ENCODE measurements around the gene NAGLU. TPM values are rescaled to one million over a fixed set of nuclear protein-coding genes. Genes with fewer than 3 reads are reported as not detected.

Gene NAGLU
- polyA plus RNA-seq, 2 of the 4 experiments (the other 2 are of a cell fraction): 17.8 to 34.5 TPM

DNA sequence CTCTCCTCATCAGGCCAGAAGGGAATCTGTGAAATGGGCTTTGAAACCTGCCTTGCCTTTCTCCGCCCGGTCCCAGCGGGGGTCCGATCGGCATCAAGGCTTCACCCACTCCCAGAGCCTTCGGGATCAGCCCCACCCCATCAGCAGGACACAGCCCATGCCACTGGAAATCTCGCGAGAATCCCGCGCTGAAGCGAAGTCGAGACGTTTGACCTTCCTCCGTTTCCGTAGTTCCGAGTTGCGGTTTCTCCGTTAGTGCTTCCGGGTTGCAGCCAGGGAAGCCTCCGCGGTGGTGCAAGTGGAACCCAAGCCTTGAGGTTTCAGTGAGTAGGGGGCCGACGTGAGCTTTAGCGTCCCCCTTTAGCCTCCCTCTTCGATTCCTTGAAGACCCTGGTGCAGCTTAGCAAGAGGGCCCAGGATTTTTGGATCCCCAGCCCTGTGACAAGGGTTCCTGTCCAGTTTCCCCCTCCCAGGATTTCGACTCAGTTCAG, 25.9 kb downstream of the NAGLU start, which contains the start of gene COASY:
Gene COASY (plus strand): TSS at position 252 of the 491 bp plus-strand sequence. CDS start 475 bp downstream, outside the sequence.
- POLR2A ChIA-PET: interaction anchor here (1.3 kb wide), 1 partner anchor 14 kb away, joined by 3 read pairs; no protein-coding TSS in a partner anchor
- TF ChIP-seq MAZ (IDR thresholded peaks at IDR 0.05; ENCODE audit: borderline replicate concordance, low read depth, low read length): no peak
- no peak for TF ChIP-seq HOXB5 (CRISPR knock-in tag; IDR thresholded peaks at IDR 0.05)
- no peak for TF ChIP-seq NPAS2 (CRISPR knock-in tag; IDR thresholded peaks at IDR 0.05; ENCODE audit: borderline replicate concordance)
- TF ChIP-seq, protein P1, sequence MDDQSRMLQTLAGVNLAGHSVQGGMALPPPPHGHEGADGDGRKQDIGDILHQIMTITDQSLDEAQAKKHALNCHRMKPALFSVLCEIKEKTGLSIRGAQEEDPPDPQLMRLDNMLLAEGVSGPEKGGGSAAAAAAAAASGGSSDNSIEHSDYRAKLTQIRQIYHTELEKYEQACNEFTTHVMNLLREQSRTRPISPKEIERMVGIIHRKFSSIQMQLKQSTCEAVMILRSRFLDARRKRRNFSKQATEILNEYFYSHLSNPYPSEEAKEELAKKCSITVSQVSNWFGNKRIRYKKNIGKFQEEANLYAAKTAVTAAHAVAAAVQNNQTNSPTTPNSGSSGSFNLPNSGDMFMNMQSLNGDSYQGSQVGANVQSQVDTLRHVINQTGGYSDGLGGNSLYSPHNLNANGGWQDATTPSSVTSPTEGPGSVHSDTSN (IDR thresholded peaks at IDR 0.05): no peak; the same call in 1 of the 2 replicates
- TF ChIP-seq EHMT2 (IDR thresholded peaks at IDR 0.05; ENCODE audit: low read depth): no peak
- TF ChIP-seq EP300 (IDR thresholded peaks at IDR 0.05): no peak
- no peak for TF ChIP-seq TP53 (CRISPR knock-in tag; IDR thresholded peaks at IDR 0.05)
- no peak for TF ChIP-seq ESRRA (IDR thresholded peaks at IDR 0.05; ENCODE audit: borderline replicate concordance, low read length)
- TF ChIP-seq, protein P2, sequence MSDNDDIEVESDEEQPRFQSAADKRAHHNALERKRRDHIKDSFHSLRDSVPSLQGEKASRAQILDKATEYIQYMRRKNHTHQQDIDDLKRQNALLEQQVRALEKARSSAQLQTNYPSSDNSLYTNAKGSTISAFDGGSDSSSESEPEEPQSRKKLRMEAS (IDR thresholded peaks at IDR 0.05): peak; percentile 94
- no peak for TF ChIP-seq MAFK (IDR thresholded peaks at IDR 0.05; ENCODE audit: partially characterized antibody)
- no peak for TF ChIP-seq RNF2 (IDR thresholded peaks at IDR 0.05; ENCODE audit: borderline replicate concordance, low read depth)
- TF ChIP-seq, protein P3, sequence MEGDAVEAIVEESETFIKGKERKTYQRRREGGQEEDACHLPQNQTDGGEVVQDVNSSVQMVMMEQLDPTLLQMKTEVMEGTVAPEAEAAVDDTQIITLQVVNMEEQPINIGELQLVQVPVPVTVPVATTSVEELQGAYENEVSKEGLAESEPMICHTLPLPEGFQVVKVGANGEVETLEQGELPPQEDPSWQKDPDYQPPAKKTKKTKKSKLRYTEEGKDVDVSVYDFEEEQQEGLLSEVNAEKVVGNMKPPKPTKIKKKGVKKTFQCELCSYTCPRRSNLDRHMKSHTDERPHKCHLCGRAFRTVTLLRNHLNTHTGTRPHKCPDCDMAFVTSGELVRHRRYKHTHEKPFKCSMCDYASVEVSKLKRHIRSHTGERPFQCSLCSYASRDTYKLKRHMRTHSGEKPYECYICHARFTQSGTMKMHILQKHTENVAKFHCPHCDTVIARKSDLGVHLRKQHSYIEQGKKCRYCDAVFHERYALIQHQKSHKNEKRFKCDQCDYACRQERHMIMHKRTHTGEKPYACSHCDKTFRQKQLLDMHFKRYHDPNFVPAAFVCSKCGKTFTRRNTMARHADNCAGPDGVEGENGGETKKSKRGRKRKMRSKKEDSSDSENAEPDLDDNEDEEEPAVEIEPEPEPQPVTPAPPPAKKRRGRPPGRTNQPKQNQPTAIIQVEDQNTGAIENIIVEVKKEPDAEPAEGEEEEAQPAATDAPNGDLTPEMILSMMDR (IDR thresholded peaks at IDR 0.05): no peak
- no peak for TF ChIP-seq ZSCAN20 (CRISPR knock-in tag; IDR thresholded peaks at IDR 0.05)
- TF ChIP-seq, protein P4, sequence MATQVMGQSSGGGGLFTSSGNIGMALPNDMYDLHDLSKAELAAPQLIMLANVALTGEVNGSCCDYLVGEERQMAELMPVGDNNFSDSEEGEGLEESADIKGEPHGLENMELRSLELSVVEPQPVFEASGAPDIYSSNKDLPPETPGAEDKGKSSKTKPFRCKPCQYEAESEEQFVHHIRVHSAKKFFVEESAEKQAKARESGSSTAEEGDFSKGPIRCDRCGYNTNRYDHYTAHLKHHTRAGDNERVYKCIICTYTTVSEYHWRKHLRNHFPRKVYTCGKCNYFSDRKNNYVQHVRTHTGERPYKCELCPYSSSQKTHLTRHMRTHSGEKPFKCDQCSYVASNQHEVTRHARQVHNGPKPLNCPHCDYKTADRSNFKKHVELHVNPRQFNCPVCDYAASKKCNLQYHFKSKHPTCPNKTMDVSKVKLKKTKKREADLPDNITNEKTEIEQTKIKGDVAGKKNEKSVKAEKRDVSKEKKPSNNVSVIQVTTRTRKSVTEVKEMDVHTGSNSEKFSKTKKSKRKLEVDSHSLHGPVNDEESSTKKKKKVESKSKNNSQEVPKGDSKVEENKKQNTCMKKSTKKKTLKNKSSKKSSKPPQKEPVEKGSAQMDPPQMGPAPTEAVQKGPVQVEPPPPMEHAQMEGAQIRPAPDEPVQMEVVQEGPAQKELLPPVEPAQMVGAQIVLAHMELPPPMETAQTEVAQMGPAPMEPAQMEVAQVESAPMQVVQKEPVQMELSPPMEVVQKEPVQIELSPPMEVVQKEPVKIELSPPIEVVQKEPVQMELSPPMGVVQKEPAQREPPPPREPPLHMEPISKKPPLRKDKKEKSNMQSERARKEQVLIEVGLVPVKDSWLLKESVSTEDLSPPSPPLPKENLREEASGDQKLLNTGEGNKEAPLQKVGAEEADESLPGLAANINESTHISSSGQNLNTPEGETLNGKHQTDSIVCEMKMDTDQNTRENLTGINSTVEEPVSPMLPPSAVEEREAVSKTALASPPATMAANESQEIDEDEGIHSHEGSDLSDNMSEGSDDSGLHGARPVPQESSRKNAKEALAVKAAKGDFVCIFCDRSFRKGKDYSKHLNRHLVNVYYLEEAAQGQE (IDR thresholded peaks at IDR 0.05): peak; percentile 99
- no peak for TF ChIP-seq SREBF2 (IDR thresholded peaks at IDR 0.05)
- no peak for TF ChIP-seq HEYL (CRISPR knock-in tag; IDR thresholded peaks at IDR 0.05)
- no peak for TF ChIP-seq ZNF302 (CRISPR knock-in tag; IDR thresholded peaks at IDR 0.05)
- no peak for TF ChIP-seq PHF8 (IDR thresholded peaks at IDR 0.05; ENCODE audit: borderline replicate concordance, low read depth)
- TF ChIP-seq, protein P5, sequence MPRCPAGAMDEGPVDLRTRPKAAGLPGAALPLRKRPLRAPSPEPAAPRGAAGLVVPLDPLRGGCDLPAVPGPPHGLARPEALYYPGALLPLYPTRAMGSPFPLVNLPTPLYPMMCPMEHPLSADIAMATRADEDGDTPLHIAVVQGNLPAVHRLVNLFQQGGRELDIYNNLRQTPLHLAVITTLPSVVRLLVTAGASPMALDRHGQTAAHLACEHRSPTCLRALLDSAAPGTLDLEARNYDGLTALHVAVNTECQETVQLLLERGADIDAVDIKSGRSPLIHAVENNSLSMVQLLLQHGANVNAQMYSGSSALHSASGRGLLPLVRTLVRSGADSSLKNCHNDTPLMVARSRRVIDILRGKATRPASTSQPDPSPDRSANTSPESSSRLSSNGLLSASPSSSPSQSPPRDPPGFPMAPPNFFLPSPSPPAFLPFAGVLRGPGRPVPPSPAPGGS (IDR thresholded peaks at IDR 0.05): peak; percentile 64; the same call in 1 of the 3 replicates
- TF ChIP-seq RARB (CRISPR knock-in tag; IDR thresholded peaks at IDR 0.05): no peak
- TF ChIP-seq GATA3 (IDR thresholded peaks at IDR 0.05; ENCODE audit: borderline replicate concordance): peak; percentile 86
- peak; percentile 79 to 92 for TF ChIP-seq JUN (IDR thresholded peaks at IDR 0.05)
- no peak for TF ChIP-seq BHLHE40 (IDR thresholded peaks at IDR 0.05; ENCODE audit: low read depth, low read length)
- peak; percentile 73; the same call in 1 of the 2 replicates for TF ChIP-seq KDM5A (IDR thresholded peaks at IDR 0.05)
- TF ChIP-seq CEBPB (IDR thresholded peaks at IDR 0.05): peak in 1 of 2 experiments; percentile 58; a peak in 1 of 4 replicates
- TF ChIP-seq ZC3H11A (IDR thresholded peaks at IDR 0.05): no peak
- TF ChIP-seq SMC3 (IDR thresholded peaks at IDR 0.05): no peak
- TF ChIP-seq NR3C1 (IDR thresholded peaks at IDR 0.05): no peak
- no peak; the same call in 1 of the 2 replicates for TF ChIP-seq EHF (CRISPR knock-in tag; IDR thresholded peaks at IDR 0.05)
- no peak for TF ChIP-seq RCOR1 (IDR thresholded peaks at IDR 0.05; ENCODE audit: low read depth, low read length)
- TF ChIP-seq, protein P6, sequence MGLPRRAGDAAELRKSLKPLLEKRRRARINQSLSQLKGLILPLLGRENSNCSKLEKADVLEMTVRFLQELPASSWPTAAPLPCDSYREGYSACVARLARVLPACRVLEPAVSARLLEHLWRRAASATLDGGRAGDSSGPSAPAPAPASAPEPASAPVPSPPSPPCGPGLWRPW (IDR thresholded peaks at IDR 0.05): no peak
- peak; percentile 29; the same call in 1 of the 2 replicates for TF ChIP-seq KDM1A (IDR thresholded peaks at IDR 0.05; ENCODE audit: low read depth)
- TF ChIP-seq FOSL2 (IDR thresholded peaks at IDR 0.05): no peak
- no peak for TF ChIP-seq FOSL2 (CRISPR knock-in tag; IDR thresholded peaks at IDR 0.05)
- TF ChIP-seq CHD2 (IDR thresholded peaks at IDR 0.05; ENCODE audit: low read length, partially characterized antibody): peak; percentile 100
- no peak for TF ChIP-seq CBX2 (IDR thresholded peaks at IDR 0.05; ENCODE audit: borderline replicate concordance, low read depth)

More for the DNA sequence above, 25.9 kb downstream of the NAGLU start, which contains the start of gene COASY:
- H3K4me1 ChIP-seq: peaks cover 27% of the 10 kb centered on the region
- H3K9me3 ChIP-seq: no peaks in the 10 kb centered on the region
- ATAC-seq (peak; percentile 65 to 85), DNase-seq (ENCODE audit: low read depth in 1 of 2, low spot score in 1 of 2) (peak; percentile 99 to 100), FAIRE-seq (peak; percentile 92)
- peak within 1 kb of the TSS; percentile 86 for H3K4me2 ChIP-seq
- CTCF ChIA-PET: interaction anchor here (9.3 kb wide), 1 partner anchor 17 kb away, joined by 120 read pairs; the partner anchor contains the start of gene PSMC3IP
- H3K27ac ChIP-seq: peak within 1 kb of the TSS; percentile 91 to 97
- H3K4me3 ChIP-seq: peak within 1 kb of the TSS; percentile 91
- WGBS (ENCODE audit: missing lambda C conversion rate): 0% methylated on average over 26 of the region's 26 CpGs

All from A549 (cell line).